Coronary artery (tissue), 2 donors: ENCODE results near the gene OTOP1.
"Not testable (repeated sequence)": the region's sequence is repeated elsewhere in the genome, so short reads cannot be mapped to it uniquely, and the experiment has no call there.

Experiments
- DNase-seq: peaks from one replicate; pipeline ENCODE4 v3.0.0-alpha.2; 2017; ENCODE audit warnings: low spot score
- H3K27ac ChIP-seq, 2 donors: fragments of 200-600 bp; sonication (generic); one replicate each; pipeline ENCODE4 v1.5.1; 2016 to 2019
- H3K4me3 ChIP-seq: fragments of 200-600 bp; sonication (generic); 2 replicates; pipeline ENCODE4 v1.5.1; 2016; ENCODE audit warnings: mild to moderate bottlenecking, moderate library complexity
- CTCF ChIP-seq: fragments of 200-600 bp; sonication (generic); IDR thresholded peaks from one replicate; pipeline ENCODE4 v1.5.1; 2019; ENCODE audit warnings: antibody characterized with exemption

The OTOP1 gene

GRCh38 chr4:4185528-4185927 lies 41.2 kb downstream of the OTOP1 start:
- no peak for TF ChIP-seq CTCF
- no peak overlapping the region for H3K27ac ChIP-seq
- DNase-seq: no peak
- no peak overlapping the region for H3K4me3 ChIP-seq

- Histone ChIP-seq H3K27ac (no peak overlapping the region), H3K4me3 (no peak overlapping the region)
- TF ChIP-seq CTCF: no peak
- DNase-seq: no peak
Observed at GRCh38 chr4:4182835-4183568, 43.7 kb downstream of the OTOP1 start.

- Histone ChIP-seq H3K4me3 (no peak overlapping the region), H3K27ac (no peak overlapping the region)
- no peak for TF ChIP-seq CTCF
- DNase-seq: no peak
Observed at GRCh38 chr4:4170596-4171150, 56.1 kb downstream of the OTOP1 start.

- H3K4me3 ChIP-seq, H3K27ac ChIP-seq, DNase-seq: not testable (repeated sequence)
Observed at GRCh38 chr4:4167981-4168780, 58.5 kb downstream of the OTOP1 start.

- H3K27ac ChIP-seq, H3K4me3 ChIP-seq, DNase-seq: not testable (repeated sequence)
Observed at GRCh38 chr4:4166986-4167385, 59.7 kb downstream of the OTOP1 start.

- not testable (repeated sequence) for H3K4me3 ChIP-seq, DNase-seq, H3K27ac ChIP-seq
Observed at GRCh38 chr4:4165701-4166392, 60.9 kb downstream of the OTOP1 start.

GRCh38 chr4:4164532-4165173 lies 62.1 kb downstream of the OTOP1 start:
- not testable (repeated sequence) for H3K4me3 ChIP-seq, DNase-seq, H3K27ac ChIP-seq

GRCh38 chr4:4162186-4162585 lies 64.5 kb downstream of the OTOP1 start:
- DNase-seq, H3K27ac ChIP-seq: not testable (repeated sequence)

GRCh38 chr4:4160956-4161665 lies 65.6 kb downstream of the OTOP1 start:
- H3K4me3 ChIP-seq, DNase-seq, H3K27ac ChIP-seq: not testable (repeated sequence)

More at GRCh38 chr4:4162186-4162585, 64.5 kb downstream of the OTOP1 start:
- not testable (repeated sequence) for H3K4me3 ChIP-seq

- H3K4me3 ChIP-seq, DNase-seq: not testable (repeated sequence)
Observed at GRCh38 chr4:4145622-4146021, 81.1 kb downstream of the OTOP1 start.

GRCh38 chr4:4143376-4143775 lies 83.4 kb downstream of the OTOP1 start:
- peak overlapping the region; percentile 36 for H3K4me3 ChIP-seq
- not testable (repeated sequence) for H3K27ac ChIP-seq, DNase-seq

More at GRCh38 chr4:4145622-4146021, 81.1 kb downstream of the OTOP1 start:
- H3K27ac ChIP-seq: not testable (repeated sequence)

- not testable (repeated sequence) for H3K27ac ChIP-seq, H3K4me3 ChIP-seq, DNase-seq
Observed at GRCh38 chr4:4142679-4143078, 84.0 kb downstream of the OTOP1 start.

GRCh38 chr4:4141186-4141585 lies 85.5 kb downstream of the OTOP1 start:
- not testable (repeated sequence) for H3K27ac ChIP-seq, DNase-seq, H3K4me3 ChIP-seq
